PFSK-1 (cell line): ENCODE data around the gene MRPL1.

Experiments used
- POLR2AphosphoS5 ChIP-seq: IDR thresholded peaks from 2 replicates; pipeline ENCODE4 v1.6.1; 2012; ENCODE audit warnings: low read depth, mild to moderate bottlenecking, control low read depth, low read length, moderate library complexity
- SIN3A ChIP-seq: IDR thresholded peaks from 2 replicates; pipeline ENCODE4 v1.6.1; 2012; ENCODE audit warnings: mild to moderate bottlenecking, low read length, moderate library complexity, borderline replicate concordance; ENCODE audit not compliant: insufficient read depth
- TAF1 ChIP-seq: IDR thresholded peaks from 2 replicates; pipeline ENCODE4 v1.6.1; 2012; ENCODE audit warnings: low read length, control low read depth, borderline replicate concordance; ENCODE audit not compliant: insufficient read depth
- TF ChIP-seq, protein P1 (sequence below), 2 experiments: IDR thresholded peaks; 2 replicates each; pipeline versions ENCODE4 v1.6.1 to v1.8.0; 2011 to 2012; ENCODE audit warnings: low read depth in 2 of 2, low read length in 2 of 2, control low read depth in 1 of 2, inconsistent platforms in 1 of 2, mild to moderate bottlenecking in 1 of 2, moderate library complexity in 1 of 2; ENCODE audit not compliant: insufficient read depth in 1 of 2

GRCh38 chr4:77913348-77913747 is 50.7 kb downstream of the MRPL1 start:
- TF ChIP-seq POLR2AphosphoS5 (no peak), SIN3A (no peak), TAF1 (no peak)
- TF ChIP-seq, protein P1, sequence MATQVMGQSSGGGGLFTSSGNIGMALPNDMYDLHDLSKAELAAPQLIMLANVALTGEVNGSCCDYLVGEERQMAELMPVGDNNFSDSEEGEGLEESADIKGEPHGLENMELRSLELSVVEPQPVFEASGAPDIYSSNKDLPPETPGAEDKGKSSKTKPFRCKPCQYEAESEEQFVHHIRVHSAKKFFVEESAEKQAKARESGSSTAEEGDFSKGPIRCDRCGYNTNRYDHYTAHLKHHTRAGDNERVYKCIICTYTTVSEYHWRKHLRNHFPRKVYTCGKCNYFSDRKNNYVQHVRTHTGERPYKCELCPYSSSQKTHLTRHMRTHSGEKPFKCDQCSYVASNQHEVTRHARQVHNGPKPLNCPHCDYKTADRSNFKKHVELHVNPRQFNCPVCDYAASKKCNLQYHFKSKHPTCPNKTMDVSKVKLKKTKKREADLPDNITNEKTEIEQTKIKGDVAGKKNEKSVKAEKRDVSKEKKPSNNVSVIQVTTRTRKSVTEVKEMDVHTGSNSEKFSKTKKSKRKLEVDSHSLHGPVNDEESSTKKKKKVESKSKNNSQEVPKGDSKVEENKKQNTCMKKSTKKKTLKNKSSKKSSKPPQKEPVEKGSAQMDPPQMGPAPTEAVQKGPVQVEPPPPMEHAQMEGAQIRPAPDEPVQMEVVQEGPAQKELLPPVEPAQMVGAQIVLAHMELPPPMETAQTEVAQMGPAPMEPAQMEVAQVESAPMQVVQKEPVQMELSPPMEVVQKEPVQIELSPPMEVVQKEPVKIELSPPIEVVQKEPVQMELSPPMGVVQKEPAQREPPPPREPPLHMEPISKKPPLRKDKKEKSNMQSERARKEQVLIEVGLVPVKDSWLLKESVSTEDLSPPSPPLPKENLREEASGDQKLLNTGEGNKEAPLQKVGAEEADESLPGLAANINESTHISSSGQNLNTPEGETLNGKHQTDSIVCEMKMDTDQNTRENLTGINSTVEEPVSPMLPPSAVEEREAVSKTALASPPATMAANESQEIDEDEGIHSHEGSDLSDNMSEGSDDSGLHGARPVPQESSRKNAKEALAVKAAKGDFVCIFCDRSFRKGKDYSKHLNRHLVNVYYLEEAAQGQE (IDR thresholded peaks at IDR 0.05; ENCODE audit: insufficient read depth in 1 of 2, low read depth in 2 of 2, low read length in 2 of 2) = no peak
